ENCODE data around the gene DOCK3. TPM values are rescaled to one million over a fixed set of nuclear protein-coding genes. Genes with fewer than 3 reads are reported as not detected.

DOCK3 gene
- total RNA-seq, 1 experiment from 2014 or later, result 8.3 TPM

DNA sequence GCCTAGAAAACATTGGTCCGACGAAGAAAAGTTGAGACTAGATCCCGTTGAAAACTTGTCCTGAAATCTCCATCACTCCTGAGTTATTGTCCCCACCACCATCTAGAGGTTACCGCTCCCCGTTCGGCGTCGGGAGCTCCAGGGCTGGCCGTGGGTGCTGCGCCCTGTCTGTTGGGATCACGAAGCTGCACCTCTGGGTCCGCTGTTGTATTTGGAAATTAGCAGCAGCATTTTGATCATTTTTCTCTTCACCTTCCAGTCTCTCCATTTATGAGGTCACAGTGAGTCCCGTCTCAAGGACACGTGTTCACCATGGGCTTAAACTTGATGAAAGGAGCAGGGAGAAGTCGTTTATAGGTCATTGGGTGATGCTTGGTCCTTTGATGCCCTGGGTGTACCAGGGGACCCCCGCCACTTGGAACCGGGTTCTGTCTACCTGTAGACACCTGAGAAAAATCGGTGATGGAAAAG lies 710.9 kb downstream of the DOCK3 start:
- WGBS (ENCODE audit: extremely low coverage, insufficient read length, low lambda C conversion rate), result no CpG with 5 or more reads among the region's 18 CpGs
- Histone ChIP-seq H3K27ac (ENCODE audit: insufficient read length, low read depth, low read length) (no peak overlapping the region), H4K5ac (ENCODE audit: insufficient read length, low read depth, low read length) (no peak overlapping the region), H4K91ac (ENCODE audit: insufficient read length, low read depth, low read length) (no peak overlapping the region), H2BK5ac (ENCODE audit: insufficient read length, low read length) (no peak overlapping the region), H3K23ac (ENCODE audit: insufficient read length, low read depth, low read length) (no peak overlapping the region), H3K79me2 (ENCODE audit: insufficient read depth, low read length) (peaks cover 11% of the 10 kb centered on the region), H3K56ac (ENCODE audit: insufficient read length, low read depth, low read length) (no peak overlapping the region), H3K4ac (ENCODE audit: low read depth, low read length) (no peak overlapping the region), H3K14ac (ENCODE audit: insufficient read depth, low read length) (no peak overlapping the region; the same call in 1 of the 2 replicates), H2BK12ac (ENCODE audit: insufficient read length, low read depth, low read length) (no peak overlapping the region), H4K8ac (replicated peaks; ENCODE audit: insufficient read length, low read depth, low read length) (no peak overlapping the region), H2BK20ac (ENCODE audit: low read depth, low read length, poor library complexity, severe bottlenecking) (no peak overlapping the region), H2BK15ac (ENCODE audit: low read depth, low read length) (no peak overlapping the region), H2AK5ac (ENCODE audit: insufficient read length, low read length) (no peak overlapping the region), H3K23me2 (ENCODE audit: insufficient read length, low read depth, low read length, poor library complexity, severe bottlenecking) (peaks cover 16% of the 10 kb centered on the region), H2AFZ (ENCODE audit: low read length) (no peak overlapping the region), H3K18ac (ENCODE audit: insufficient read length, low read depth, low read length) (no peak overlapping the region), H3K4me1 (ENCODE audit: insufficient read depth, low read length) (0 out of 2 replicates have a peak, but pooled peaks cover 6% of the 10 kb centered on the region), H3T11ph (ENCODE audit: low read length) (no peak overlapping the region), H3K9ac (ENCODE audit: extremely low read depth, insufficient read length, low read length) (peak overlapping the region; percentile 91), H2BK120ac (ENCODE audit: low read depth, low read length, poor library complexity, severe bottlenecking) (no peak overlapping the region), H3K27me3 (ENCODE audit: insufficient read depth, low read length) (no peaks in the 10 kb centered on the region), H4K20me1 (ENCODE audit: control insufficient read depth, insufficient read depth, insufficient read length) (no peaks in the 10 kb centered on the region), H3K79me1 (ENCODE audit: insufficient read depth, low read depth, low read length, poor library complexity, severe bottlenecking) (peaks cover 3% of the 10 kb centered on the region), H3K9me3 (ENCODE audit: control insufficient read depth, low read depth, low read length) (no peaks in the 10 kb centered on the region), H3K4me2 (ENCODE audit: insufficient read depth, insufficient read length, low read length) (peak overlapping the region; percentile 89)
- Mint-ChIP-seq H3K27ac (peak overlapping the region; percentile 38 to 99 (median 94); a peak in 6 of 7 replicates), H3K27me3 (ENCODE audit: low read depth) (peaks cover 2% of the 10 kb centered on the region; the same call in 1 of the 2 replicates), H3K4me3 (peak overlapping the region; percentile 95 to 98), H3K9me3 (no peaks in the 10 kb centered on the region; a peak in 1 of 5 replicates), H3K4me1 (peaks cover 37 to 51% of the 10 kb centered on the region in 2 experiments), H3K36me3 (ENCODE audit: insufficient read depth in 1 of 3, low read depth in 3 of 3) (peaks cover 30 to 52% (median 51%) of the 10 kb centered on the region in 3 experiments)
- TF ChIP-seq CTCF (conservative IDR thresholded peaks at IDR 0.05), result no peak
- DNase-seq, result no peak

Measured in H9 (cell line).